ENCODE measurements around the gene ZKSCAN1. TPM values are rescaled to one million over a fixed set of nuclear protein-coding genes. Genes with fewer than 3 reads are reported as not detected.

Gene ZKSCAN1
- total and polyA plus RNA-seq, 2 experiments from 2014 or later = 22.3 to 33.7 TPM

GRCh38 chr7:100035876-100036275 lies 20.5 kb downstream of the ZKSCAN1 start:
- H3K36me3 ChIP-seq = peaks cover 53% of the 10 kb centered on the region
- TF ChIP-seq CTCF (IDR thresholded peaks at IDR 0.05; ENCODE audit: low read depth, low read length) = no peak
- H3K4me1 ChIP-seq (ENCODE audit: low read depth) = no peaks in the 10 kb centered on the region
- DNase-seq (ENCODE audit: low read depth in 1 of 2, low spot score in 1 of 2) = no peak
- no peak overlapping the region for H3K4me3 ChIP-seq
- no peaks in the 10 kb centered on the region for H3K9me3 ChIP-seq (ENCODE audit: low read depth)
- H3K27ac ChIP-seq = no peak overlapping the region
- H3K27me3 ChIP-seq = no peaks in the 10 kb centered on the region

- Histone ChIP-seq H3K27ac (no peak overlapping the region), H3K4me1 (ENCODE audit: low read depth) (no peaks in the 10 kb centered on the region), H3K4me3 (no peak overlapping the region), H3K9me3 (ENCODE audit: low read depth) (no peaks in the 10 kb centered on the region), H3K36me3 (peaks cover 43% of the 10 kb centered on the region), H3K27me3 (no peaks in the 10 kb centered on the region)
- DNase-seq (ENCODE audit: low read depth in 1 of 2, low spot score in 1 of 2) = no peak
- no peak for TF ChIP-seq CTCF (IDR thresholded peaks at IDR 0.05; ENCODE audit: low read depth, low read length)
Measured at GRCh38 chr7:100038326-100038725, 22.9 kb downstream of the ZKSCAN1 start.

DNA sequence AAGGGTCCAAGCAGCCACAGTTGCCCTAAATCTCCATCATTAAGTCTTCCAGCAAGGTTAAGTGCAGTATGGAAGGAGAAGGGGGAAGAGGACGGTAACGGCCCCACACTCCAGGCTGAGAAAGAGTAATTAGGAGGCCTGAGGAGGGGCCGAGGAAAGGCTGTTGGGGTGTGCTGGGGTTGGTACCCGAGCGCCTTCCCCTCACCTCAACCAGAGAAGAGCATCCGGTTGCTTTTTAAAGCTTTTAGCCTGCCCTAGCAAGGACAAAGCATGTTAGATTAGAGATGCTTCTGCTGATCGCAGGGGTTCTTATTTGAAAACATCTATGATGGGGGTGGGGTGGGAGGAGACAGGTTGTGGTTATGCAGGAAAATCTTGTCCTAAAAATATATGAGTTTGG lies 25.2 kb downstream of the ZKSCAN1 start:
- Histone ChIP-seq H3K4me1 (ENCODE audit: low read depth) (no peaks in the 10 kb centered on the region), H3K36me3 (peaks cover 24% of the 10 kb centered on the region)

GRCh38 chr7:100044718-100045117 lies 29.3 kb downstream of the ZKSCAN1 start:
- no peak for DNase-seq (ENCODE audit: low read depth in 1 of 2, low spot score in 1 of 2)

More for the DNA sequence above, 25.2 kb downstream of the ZKSCAN1 start:
- Histone ChIP-seq H3K4me3 (no peak overlapping the region), H3K27ac (no peak overlapping the region), H3K9me3 (ENCODE audit: low read depth) (no peaks in the 10 kb centered on the region), H3K27me3 (no peaks in the 10 kb centered on the region)
- DNase-seq (ENCODE audit: low read depth in 1 of 2, low spot score in 1 of 2) = no peak
- TF ChIP-seq CTCF (IDR thresholded peaks at IDR 0.05; ENCODE audit: low read depth, low read length) = no peak

GRCh38 chr7:100048680-100049079 lies 33.3 kb downstream of the ZKSCAN1 start:
- Histone ChIP-seq H3K36me3 (no peaks in the 10 kb centered on the region), H3K27me3 (no peaks in the 10 kb centered on the region), H3K27ac (no peak overlapping the region), H3K4me3 (peak overlapping the region; percentile 95), H3K4me1 (ENCODE audit: low read depth) (peaks cover 3% of the 10 kb centered on the region), H3K9me3 (ENCODE audit: low read depth) (no peaks in the 10 kb centered on the region)
- no peak for DNase-seq (ENCODE audit: low read depth in 1 of 2, low spot score in 1 of 2)
- TF ChIP-seq CTCF (IDR thresholded peaks at IDR 0.05; ENCODE audit: low read depth, low read length) = no peak

More at GRCh38 chr7:100044718-100045117, 29.3 kb downstream of the ZKSCAN1 start:
- H3K27me3 ChIP-seq = no peaks in the 10 kb centered on the region
- H3K4me3 ChIP-seq = no peak overlapping the region
- peaks cover 3% of the 10 kb centered on the region for H3K4me1 ChIP-seq (ENCODE audit: low read depth)
- no peaks in the 10 kb centered on the region for H3K9me3 ChIP-seq (ENCODE audit: low read depth)
- no peak for TF ChIP-seq CTCF (IDR thresholded peaks at IDR 0.05; ENCODE audit: low read depth, low read length)
- no peak overlapping the region for H3K27ac ChIP-seq
- no peaks in the 10 kb centered on the region for H3K36me3 ChIP-seq

Measured in cardiac muscle cell (in vitro differentiated cells and primary cell).